GM06990 (cell line): ENCODE data around the gene TUBGCP6.
"Not testable (repeated sequence)": the region's sequence is repeated elsewhere in the genome, so short reads cannot be mapped to it uniquely, and the experiment has no call there.

Experiments used
- DNase-seq: peaks from one replicate; pipeline ENCODE4 v3.0.0-alpha.2; 2011; ENCODE audit not compliant: insufficient read length; ENCODE audit errors: extremely low read depth
- H3K27me3 ChIP-seq: replicated peaks from 2 replicates; pipeline ENCODE4 v1.6.0; 2011; ENCODE audit warnings: low read length; ENCODE audit not compliant: control insufficient read depth, insufficient read depth
- H3K36me3 ChIP-seq: 2 replicates; pipeline ENCODE4 v1.5.1; 2011; ENCODE audit warnings: low read length; ENCODE audit not compliant: control insufficient read depth, insufficient read depth
- H3K4me3 ChIP-seq: replicated peaks from 2 replicates; pipeline ENCODE4 v1.5.1; 2011; ENCODE audit warnings: low read depth, mild to moderate bottlenecking, control low read depth, low read length
- TF ChIP-seq, protein P1 (sequence below): IDR thresholded peaks from 2 replicates; pipeline ENCODE4 v1.5.1; 2011; ENCODE audit warnings: low read length, control low read depth, mild to moderate bottlenecking, inconsistent platforms; ENCODE audit not compliant: insufficient read depth, poor library complexity, severe bottlenecking

TUBGCP6 gene

DNA sequence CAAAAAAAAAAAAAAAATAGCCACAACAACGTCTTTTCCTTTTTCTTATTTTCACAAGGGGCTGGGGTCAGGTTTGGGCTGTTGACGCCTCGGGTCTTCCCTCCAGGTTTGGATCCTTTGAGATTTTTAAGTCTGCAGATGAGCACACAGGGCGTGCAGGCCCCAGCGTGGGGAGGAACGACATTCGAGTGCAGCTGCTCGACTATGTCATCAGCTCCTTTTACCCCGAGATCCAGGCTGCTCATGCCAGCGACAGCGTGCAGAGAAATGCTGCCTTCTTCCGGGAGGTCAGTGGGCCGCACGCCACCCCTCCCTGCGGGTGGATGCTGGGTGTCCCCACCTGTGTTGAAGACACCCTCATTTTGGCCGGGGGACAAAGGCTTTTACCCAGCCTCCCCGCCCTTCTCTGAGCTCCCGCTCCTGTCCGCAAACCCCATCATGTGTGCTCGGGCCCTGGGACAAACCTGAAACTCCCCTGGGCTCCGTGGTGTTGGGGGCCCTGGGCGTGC, 36.3 kb downstream of the TUBGCP6 start:
- Histone ChIP-seq H3K36me3 (peaks cover 20% of the 10 kb centered on the region), H3K4me3 (no peak overlapping the region), H3K27me3 (no peaks in the 10 kb centered on the region)
- DNase-seq = no peak
- TF ChIP-seq, protein P1, sequence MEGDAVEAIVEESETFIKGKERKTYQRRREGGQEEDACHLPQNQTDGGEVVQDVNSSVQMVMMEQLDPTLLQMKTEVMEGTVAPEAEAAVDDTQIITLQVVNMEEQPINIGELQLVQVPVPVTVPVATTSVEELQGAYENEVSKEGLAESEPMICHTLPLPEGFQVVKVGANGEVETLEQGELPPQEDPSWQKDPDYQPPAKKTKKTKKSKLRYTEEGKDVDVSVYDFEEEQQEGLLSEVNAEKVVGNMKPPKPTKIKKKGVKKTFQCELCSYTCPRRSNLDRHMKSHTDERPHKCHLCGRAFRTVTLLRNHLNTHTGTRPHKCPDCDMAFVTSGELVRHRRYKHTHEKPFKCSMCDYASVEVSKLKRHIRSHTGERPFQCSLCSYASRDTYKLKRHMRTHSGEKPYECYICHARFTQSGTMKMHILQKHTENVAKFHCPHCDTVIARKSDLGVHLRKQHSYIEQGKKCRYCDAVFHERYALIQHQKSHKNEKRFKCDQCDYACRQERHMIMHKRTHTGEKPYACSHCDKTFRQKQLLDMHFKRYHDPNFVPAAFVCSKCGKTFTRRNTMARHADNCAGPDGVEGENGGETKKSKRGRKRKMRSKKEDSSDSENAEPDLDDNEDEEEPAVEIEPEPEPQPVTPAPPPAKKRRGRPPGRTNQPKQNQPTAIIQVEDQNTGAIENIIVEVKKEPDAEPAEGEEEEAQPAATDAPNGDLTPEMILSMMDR = no peak

DNA sequence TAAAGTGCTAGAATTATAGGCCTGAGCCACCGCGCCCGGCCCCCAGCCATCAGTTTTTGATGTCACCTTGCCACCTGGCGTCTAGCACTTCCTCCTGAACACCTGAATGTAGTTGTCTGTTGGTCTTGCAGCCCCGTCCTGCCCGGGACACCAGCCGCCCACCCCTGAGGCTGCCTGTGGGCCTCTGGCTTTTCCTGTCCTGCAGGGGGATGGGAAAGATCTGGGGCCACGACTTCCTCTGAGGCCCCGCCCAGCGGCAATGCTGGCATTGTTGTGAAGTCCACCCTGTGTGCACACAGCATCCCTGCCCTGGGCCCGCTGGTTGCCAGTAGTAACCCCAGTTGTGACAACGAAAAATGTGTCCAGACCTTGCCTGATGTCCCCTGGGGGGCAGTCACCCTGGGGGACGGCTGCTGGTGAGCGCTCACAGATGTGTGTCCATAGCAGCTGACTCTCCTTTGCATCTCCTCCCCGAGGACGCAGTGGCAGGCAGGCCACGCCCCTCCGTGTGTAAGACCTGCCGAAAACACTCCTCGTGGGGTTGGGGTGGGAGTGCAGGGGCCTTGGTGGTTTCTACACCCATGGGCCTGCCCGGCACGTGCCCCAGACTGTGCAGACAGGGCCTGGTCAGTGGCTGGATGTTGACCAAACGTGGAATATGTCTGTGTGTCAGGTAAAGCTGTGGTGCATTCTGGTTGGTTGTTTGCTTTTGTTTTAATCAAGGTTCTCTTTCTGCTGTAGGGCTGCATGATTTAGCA, 37.3 kb downstream of the TUBGCP6 start:
- Histone ChIP-seq H3K4me3 (no peak overlapping the region), H3K36me3 (peaks cover 15% of the 10 kb centered on the region), H3K27me3 (no peaks in the 10 kb centered on the region)
- no peak for DNase-seq
- TF ChIP-seq, protein P1 = no peak

DNA sequence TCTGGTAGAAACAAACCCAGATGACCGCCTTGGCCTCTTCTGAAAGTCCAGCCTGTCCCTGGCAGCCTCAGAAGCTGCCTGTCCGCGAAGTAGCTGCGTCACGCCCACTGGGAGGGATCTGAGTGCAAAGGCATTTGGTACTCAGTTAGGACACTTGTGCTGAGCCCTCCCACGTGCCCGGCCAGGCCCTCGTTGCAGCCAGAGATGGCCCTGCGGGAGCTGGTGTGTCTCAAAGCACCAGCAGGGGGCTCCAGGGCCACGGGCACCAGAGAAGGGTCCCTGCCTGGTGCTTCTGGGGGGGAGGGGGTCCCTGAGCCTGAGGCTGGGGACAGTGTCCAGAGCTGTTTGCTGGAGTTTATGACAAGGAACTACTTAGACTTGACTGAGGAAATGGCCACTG, 38.2 kb downstream of the TUBGCP6 start:
- Histone ChIP-seq H3K36me3 (peaks cover 15% of the 10 kb centered on the region), H3K4me3 (no peak overlapping the region), H3K27me3 (no peaks in the 10 kb centered on the region)
- DNase-seq = no peak
- TF ChIP-seq, protein P1 = peak; percentile 42

DNA sequence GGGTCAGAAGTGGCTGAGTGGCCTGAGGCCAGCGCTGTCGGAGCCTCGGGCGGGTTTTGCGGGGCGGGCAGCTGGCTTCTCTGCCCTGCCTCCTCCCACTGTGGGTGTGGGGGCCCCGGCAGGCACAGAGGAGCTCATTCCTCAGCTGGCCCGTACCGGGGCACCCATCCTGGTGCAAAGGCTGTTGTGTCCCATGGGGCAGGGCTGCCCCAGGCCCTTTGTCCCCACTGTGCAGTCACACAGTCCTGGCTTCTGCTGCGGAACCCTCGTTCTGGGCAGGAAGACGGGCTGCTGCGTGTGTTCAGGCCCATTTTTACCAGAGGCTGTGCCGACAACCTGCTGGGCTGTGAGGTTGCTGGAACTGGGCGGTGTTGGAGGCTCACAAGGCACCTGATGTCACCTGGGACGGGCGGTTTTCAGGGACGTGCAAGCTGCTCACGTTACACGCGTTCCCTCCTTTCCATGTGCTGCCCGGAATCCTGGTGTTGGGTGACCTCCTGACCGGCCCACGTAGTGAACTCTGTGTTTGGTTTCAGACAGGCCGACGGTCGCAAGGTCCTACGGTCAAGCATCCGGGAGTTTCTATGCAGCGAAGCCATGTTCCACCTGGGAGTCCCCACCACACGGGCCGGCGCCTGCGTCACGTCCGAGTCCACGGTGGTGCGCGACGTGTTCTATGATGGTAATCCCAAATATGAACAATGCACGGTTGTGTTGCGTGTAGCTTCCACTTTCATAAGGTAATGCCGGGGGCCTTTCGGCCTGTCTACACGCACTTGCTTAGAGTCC, 38.8 kb downstream of the TUBGCP6 start:
- H3K36me3 ChIP-seq = peaks cover 13% of the 10 kb centered on the region
- DNase-seq = no peak
- TF ChIP-seq, protein P1 = no peak

DNA sequence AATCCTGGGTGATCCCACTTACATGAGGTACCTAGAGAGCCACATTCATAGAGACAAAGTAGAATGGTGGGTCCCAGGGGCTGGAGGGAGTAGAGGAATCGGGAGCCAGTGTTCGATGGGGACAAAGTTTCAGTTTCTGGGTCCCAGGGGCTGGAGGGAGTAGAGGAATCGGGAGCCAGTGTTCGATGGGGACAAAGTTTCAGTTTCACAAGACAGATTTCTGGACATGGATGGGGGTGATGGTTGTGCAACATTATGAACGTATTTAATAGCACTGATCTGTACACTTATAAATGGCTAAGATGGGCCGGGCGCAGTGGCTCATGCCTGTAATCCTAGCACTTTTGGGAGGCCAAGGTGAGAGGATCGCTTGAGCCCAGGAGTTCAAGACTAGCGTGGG, 39.8 kb downstream of the TUBGCP6 start:
- not testable (repeated sequence) for H3K27me3 ChIP-seq, H3K36me3 ChIP-seq, H3K4me3 ChIP-seq, DNase-seq

More for the DNA sequence above, 38.8 kb downstream of the TUBGCP6 start:
- no peak overlapping the region for H3K4me3 ChIP-seq
- H3K27me3 ChIP-seq = no peaks in the 10 kb centered on the region

DNA sequence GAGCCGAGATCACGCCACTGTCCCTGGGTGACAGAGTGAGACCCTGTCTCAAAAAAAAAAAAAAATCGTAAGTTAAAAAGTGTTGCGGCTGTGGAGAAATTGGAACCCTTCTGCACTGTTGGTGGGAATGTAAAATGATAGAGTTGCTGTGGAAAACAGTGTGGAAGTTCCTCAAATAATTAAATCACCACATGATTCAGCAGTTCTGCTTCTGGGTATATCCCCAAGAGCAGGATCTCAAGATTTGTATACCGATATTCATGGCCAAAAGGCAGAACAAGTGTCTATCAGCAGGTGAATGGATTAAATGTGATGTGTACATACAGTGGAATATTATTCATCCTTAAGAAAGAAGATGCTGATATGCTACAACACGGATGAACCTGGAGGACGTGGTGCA, 40.3 kb downstream of the TUBGCP6 start:
- H3K4me3 ChIP-seq = no peak overlapping the region
- peaks cover 9% of the 10 kb centered on the region for H3K36me3 ChIP-seq
- TF ChIP-seq, protein P1 = no peak
- no peaks in the 10 kb centered on the region for H3K27me3 ChIP-seq
- DNase-seq = no peak
